Activated T-cell treated with anti-CD3 and anti-CD28 coated beads, Interleukin-2, amount 50 U/mL, for 4 hours (primary cell): Measurements from ENCODE around the gene PTK7. TPM values are rescaled to one million over a fixed set of nuclear protein-coding genes. Genes with fewer than 3 reads are reported as not detected.

Source experiments
- ATAC-seq, 2 donors: fragments of 200-7000 bp; cut with Tn5 transposase; one replicate each; pipeline ENCODE4 v1.10.0; 2021
- DNase-seq: peaks from one replicate; pipeline ENCODE4 v3.0.0-alpha.2; 2020
- H3K27me3 Mint-ChIP-seq: one replicate; pipeline ENCODE4 v1.8.0; 2021; ENCODE audit warnings: low read depth, mixed read lengths
- H3K36me3 Mint-ChIP-seq: one replicate; pipeline ENCODE4 v1.8.0; 2022; ENCODE audit warnings: mixed read lengths; ENCODE audit not compliant: insufficient read depth
- H3K4me1 Mint-ChIP-seq: one replicate; pipeline ENCODE4 v1.8.0; 2021; ENCODE audit warnings: low read depth, mixed read lengths
- H3K4me3 Mint-ChIP-seq: one replicate; pipeline ENCODE4 v1.8.0; 2021; ENCODE audit warnings: mild to moderate bottlenecking, moderate library complexity, mixed read lengths
- H3K9me3 Mint-ChIP-seq: one replicate; pipeline ENCODE4 v1.8.0; 2021; ENCODE audit warnings: mixed read lengths
- total RNA-seq, 3 donors: library from RNA; stranded (reverse); gene quantifications; one replicate each; pipeline ENCODE4 v1.2.1, GENCODE V29; 2021

PTK7 gene
- total RNA-seq, 3 donors from 2014 or later = 1.3 to 4.3 (median 1.9) TPM

DNA sequence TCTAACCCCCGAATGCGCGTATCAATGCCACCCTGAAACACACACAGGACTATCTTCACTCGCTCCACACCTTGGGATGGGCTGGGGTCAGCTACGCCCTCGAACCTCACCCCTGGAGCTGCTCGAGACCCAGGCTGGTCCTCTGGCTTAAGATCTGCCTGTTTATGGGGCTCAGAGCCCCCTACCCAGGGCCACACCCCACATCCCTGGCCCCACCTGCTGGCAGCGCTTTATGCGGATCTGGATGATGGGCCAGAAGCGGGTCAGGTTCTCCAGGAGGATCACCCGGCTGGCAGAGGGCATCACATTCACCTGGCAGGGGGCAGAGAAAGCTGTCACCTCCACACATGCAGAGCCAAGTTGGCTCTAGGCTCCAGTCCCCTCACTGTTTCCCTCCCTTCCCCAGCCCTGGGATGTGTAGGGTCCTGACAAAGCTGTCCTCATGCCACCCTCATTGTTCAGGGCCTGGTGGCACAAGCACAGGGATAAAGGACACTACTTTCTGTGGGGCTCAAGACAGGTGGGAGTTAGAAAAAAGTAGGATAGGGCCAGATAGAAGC lies 30.7 kb upstream of the PTK7 start:
- H3K4me3 Mint-ChIP-seq = no peak overlapping the region
- DNase-seq (no peak), ATAC-seq (no peak)
- H3K27me3 Mint-ChIP-seq = no peaks in the 10 kb centered on the region
- H3K4me1 Mint-ChIP-seq = peaks cover under 1% of the 10 kb centered on the region
- H3K36me3 Mint-ChIP-seq = peaks cover 28% of the 10 kb centered on the region
- no peaks in the 10 kb centered on the region for H3K9me3 Mint-ChIP-seq

DNA sequence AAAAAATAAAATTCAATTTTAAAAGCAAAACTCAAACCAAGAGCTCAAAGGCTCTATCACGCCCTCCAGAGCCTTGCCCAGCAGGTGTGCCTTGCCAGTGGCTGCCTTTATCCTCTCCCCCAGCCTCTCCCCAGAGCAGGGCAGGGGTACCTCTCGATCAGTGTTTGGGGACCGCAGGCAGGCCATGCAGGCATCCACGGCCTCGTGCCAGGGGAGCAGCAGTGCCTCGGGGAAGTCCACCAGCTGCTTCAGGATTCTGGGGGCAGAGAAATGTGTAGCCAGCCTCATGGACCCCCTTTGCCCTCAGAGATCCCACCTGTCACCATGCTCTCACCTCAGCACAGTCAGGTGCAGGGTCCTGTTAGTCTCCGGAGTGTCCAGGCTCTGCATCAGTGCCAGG lies 28.1 kb upstream of the PTK7 start:
- no peak for DNase-seq
- ATAC-seq = no peak
- Mint-ChIP-seq H3K27me3 (no peaks in the 10 kb centered on the region), H3K4me3 (no peak overlapping the region), H3K9me3 (no peaks in the 10 kb centered on the region), H3K36me3 (peaks cover 24% of the 10 kb centered on the region), H3K4me1 (peaks cover 19% of the 10 kb centered on the region)

DNA sequence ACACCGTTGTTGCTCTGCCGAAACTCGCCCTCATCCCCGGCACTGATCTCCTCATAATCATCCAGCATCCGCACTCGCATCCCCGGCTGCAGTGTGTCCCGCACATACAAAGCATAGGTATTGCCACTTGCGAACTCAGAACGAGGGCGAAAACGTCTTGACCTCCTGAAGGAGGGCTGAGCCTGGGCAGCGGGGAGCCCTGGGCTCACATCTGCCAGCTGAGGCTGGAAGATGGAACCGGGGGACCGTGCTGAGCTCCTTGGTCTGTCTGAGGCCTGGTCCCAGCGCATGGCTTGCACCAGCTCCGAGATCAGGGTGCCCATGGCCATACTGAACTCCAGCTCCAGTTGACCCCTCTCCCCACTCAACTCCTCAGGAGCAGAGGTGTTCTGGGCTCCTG lies 25.1 kb upstream of the PTK7 start:
- H3K36me3 Mint-ChIP-seq = peaks cover 29% of the 10 kb centered on the region
- no peak overlapping the region for H3K4me3 Mint-ChIP-seq
- no peaks in the 10 kb centered on the region for H3K27me3 Mint-ChIP-seq
- no peaks in the 10 kb centered on the region for H3K9me3 Mint-ChIP-seq
- ATAC-seq = no peak
- no peak for DNase-seq
- H3K4me1 Mint-ChIP-seq = peaks cover 27% of the 10 kb centered on the region

DNA sequence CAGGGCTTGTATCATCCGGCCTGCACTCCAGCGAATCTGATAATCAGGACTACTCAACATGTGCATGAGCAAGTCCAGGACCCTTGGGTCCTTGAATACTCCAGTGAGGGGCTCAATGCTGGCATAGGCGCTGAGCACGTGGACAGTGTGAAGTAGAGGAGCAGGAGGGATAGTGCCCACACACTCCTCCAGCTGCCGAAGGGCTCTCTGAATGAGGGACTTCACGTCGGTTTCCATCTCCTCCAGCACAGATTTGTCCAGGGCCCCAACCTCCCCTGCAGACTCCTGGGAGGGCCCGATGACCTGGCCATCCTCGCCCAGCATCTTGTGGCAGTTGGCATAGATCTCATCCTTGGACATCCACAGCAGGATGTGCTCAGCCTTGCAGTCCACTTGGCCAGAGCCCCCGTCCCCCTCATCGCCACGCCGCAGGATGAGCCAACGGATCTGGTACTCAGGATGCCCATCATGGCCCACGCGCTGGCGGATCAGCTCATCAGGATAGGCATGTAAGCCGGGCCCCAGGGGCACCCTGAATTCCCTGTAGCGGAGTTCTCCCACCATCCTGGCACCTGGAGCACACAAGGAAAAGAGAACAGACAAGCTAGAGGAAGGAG lies 23.8 kb upstream of the PTK7 start:
- no peaks in the 10 kb centered on the region for H3K9me3 Mint-ChIP-seq
- H3K27me3 Mint-ChIP-seq = no peaks in the 10 kb centered on the region
- peak overlapping the region; percentile 96 for H3K4me3 Mint-ChIP-seq
- peaks cover 28% of the 10 kb centered on the region for H3K36me3 Mint-ChIP-seq
- DNase-seq = no peak
- peaks cover 27% of the 10 kb centered on the region for H3K4me1 Mint-ChIP-seq
- no peak for ATAC-seq

DNA sequence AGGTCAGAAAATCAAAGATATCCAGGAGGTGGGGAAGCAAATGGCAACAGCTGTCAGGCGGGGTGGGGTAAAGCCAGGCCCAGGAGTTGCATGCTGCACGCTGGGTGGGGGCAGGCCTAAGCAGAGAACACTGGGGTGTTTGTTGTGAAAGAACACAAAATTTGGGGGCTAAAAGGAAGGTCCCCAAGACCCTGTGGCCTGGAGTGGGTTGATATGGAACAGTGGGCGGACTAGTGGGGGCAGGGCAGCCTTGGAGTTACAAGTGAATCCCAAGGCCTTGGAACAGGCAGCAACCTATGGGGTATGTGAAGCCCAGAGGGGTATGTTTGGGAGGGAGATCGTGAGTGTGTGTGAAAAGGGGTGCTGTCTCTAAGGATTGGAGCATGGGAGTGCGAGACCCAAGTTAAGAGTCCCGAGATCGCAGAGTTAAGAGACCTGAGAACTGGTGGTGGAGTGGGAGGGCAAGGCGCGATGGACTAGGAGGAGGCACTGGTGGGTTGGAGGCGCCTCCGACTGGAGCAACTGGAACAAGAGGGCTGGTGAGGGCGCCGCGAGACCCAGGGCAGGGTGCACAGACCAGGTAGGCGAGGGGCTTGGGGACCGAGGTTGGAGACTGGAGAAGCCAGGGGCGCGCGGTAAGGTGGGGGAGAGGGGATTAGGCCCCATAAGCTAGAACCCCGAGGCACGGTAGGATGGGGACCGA lies 23.1 kb upstream of the PTK7 start:
- Mint-ChIP-seq H3K9me3 (no peaks in the 10 kb centered on the region), H3K4me3 (peak overlapping the region; percentile 96), H3K36me3 (peaks cover 25% of the 10 kb centered on the region), H3K4me1 (peaks cover 29% of the 10 kb centered on the region), H3K27me3 (no peaks in the 10 kb centered on the region)
- ATAC-seq (peak; percentile 15 to 27), DNase-seq (no peak)

DNA sequence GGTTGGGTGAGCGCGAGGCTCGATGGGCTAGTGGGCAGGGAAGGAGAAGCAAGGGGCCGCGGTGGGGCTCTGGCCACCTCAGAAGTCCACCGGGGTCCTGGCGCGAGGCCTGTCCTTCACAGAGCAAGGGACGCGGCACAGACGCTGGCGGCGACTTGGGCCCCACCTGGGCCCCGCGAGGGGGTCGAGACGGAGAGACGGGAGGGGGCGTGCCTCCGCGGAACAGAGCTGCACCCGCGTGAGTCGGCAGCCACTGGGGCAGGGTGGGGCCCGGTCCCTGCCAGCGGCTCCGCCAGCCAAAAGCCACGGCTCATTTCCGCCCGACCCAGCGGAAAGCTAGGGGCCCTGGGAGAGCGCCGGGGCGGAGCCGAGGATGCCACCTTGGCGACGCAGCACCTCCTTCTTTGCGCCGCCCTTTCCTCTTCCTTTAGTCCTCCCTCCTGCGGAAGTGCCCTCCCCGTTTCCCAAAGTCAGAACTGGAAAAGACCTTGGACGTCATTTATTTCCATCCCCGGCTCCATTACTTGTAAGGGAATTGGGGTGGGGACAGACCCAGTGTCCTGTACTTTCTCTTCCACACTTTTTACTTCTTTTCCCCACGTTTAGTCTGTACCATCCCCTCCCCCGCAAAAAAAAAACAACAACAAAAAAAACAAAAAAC lies 22.4 kb upstream of the PTK7 start, which contains the start of gene CUL7:
CUL7 (minus strand) TSS at position 307 of the 661 bp plus-strand sequence. CDS start 1,063 bp downstream, outside the sequence.
- Mint-ChIP-seq H3K9me3 (no peaks in the 10 kb centered on the region), H3K36me3 (peaks cover 25% of the 10 kb centered on the region), H3K27me3 (no peaks in the 10 kb centered on the region), H3K4me3 (peak within 1 kb of the TSS; percentile 96), H3K4me1 (peaks cover 36% of the 10 kb centered on the region)
- ATAC-seq (peak; percentile 100), DNase-seq (peak; percentile 83)

DNA sequence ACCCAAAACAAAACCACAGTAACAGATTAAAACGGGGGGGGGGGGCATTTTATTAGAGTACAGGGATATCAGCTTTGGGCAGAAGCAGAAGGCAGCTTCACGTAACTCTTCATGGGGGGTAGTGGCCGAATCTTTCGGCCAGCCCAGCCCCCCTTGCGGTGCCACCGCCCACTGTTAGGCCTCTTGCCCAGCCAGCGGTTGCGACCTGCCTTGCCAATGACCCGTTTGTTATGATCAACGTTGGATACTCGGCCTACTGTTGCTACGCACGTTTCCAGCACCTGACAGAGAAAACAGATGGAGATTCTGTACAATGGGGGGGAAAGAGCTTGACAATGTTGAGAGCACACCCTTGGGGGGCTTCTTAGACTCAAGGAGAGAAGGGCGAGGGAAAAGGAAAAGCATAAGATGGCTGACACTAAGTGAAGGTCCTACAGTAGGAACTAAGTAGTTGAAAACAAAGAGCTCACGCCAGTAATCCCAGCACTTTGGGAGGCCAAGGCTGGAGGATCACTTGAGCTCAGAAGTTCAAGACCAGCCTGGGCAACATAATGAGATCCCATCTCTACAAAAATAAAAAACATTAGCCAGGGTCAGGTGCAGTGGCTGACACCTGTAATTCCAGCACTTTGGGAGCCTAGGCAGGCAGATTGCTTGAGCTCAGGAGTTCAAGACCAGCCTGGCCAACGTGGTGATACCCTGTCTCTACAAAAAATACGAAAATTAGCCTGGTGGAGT lies 21.7 kb upstream of the PTK7 start:
- Mint-ChIP-seq H3K9me3 (no peaks in the 10 kb centered on the region), H3K27me3 (no peaks in the 10 kb centered on the region), H3K4me3 (peak overlapping the region; percentile 96), H3K4me1 (peaks cover 40% of the 10 kb centered on the region), H3K36me3 (peaks cover 22% of the 10 kb centered on the region)
- DNase-seq (no peak), ATAC-seq (no peak)

DNA sequence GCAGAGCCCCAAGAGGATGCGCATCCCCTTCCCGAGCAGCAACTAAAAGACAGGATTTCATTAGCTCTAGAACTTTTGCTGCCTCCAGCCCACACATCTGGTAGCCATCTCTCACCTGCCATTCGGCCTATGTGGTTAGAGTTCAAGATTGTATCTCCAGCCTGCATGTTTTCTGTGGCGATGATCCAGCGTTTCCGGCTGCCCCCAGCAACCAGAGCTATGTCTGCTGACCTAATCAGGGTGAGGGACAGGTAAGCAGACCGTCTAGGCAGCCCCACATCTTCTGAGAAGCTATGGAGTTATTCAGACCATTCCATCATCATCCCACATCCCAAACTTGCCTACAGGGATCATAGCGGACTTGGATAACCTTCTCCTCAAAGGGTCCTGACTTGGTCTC lies 20.1 kb upstream of the PTK7 start:
- Mint-ChIP-seq H3K36me3 (peaks cover 16% of the 10 kb centered on the region), H3K27me3 (no peaks in the 10 kb centered on the region), H3K4me1 (peaks cover 48% of the 10 kb centered on the region), H3K9me3 (no peaks in the 10 kb centered on the region), H3K4me3 (no peak overlapping the region)
- DNase-seq = no peak
- ATAC-seq = no peak

DNA sequence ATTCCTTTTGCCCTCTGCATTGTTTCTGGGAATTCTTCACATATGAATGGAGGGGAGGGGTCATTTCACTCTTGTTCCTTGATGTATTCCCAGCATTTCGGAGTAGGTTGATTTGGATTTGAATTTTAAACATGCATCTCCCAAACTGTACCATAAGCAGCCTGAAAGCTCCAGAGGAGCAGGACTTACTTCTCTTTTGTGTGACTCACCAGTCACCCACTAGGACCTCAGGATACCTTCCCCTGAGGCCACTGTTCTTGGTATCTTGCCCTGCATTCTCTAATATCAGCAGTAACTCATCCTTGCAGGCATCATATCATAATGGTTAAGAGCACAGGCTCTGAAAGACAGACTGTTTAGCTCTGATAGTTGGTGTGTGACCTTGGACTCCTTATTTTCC lies 17.6 kb upstream of the PTK7 start:
- ATAC-seq = no peak
- peaks cover 37% of the 10 kb centered on the region for H3K4me1 Mint-ChIP-seq
- H3K4me3 Mint-ChIP-seq = peak overlapping the region; percentile 87
- no peak for DNase-seq
- H3K36me3 Mint-ChIP-seq = peaks cover 23% of the 10 kb centered on the region
- H3K9me3 Mint-ChIP-seq = no peaks in the 10 kb centered on the region
- H3K27me3 Mint-ChIP-seq = no peaks in the 10 kb centered on the region

DNA sequence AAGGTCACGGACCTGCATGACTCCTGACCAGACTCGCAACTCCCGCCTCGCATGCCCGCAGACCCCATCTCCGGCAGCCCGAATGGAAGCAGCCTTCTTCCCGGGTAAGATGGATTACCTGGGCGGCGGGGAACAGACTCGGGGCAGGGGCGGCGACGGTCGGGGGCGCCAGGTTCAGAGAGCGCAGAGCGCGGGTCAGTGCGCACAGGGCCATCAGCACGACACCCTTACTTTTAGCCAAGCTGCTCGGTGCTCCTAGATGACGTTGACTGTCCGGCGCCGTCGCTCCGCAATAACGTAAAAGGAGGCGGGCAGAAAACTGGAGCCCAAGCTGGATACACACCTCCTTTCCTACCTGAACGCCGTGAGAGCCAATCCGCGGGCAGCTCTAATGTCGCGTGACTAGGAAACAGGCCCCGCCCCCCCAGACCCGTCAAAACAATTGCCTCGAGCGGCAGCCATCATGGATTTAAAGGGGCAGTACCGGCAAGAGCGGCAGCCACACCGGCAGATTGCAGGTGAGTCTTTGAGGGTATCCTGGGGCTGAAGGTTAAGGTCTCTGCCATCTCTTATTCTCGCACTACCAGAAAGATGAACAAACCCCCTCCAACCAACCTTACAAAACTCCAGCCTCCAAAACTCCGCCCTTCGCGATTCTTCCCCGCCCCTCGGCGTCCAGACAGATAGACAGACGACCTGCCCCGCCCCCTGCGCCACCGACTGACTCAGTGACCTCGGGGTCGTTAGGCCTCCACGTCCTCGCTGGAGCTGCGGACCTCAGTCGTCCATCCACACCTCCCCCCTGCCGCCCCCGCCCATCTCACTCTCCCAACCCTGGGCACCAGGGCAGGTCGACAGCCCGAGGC lies 16.7 kb upstream of the PTK7 start, which contains the start of the genes KLC4 and MRPL2:
KLC4 (plus strand) TSS at position 464 of the 866 bp plus-strand sequence. CDS start 1,705 bp downstream, outside the sequence.
MRPL2 (minus strand) TSS at position 267 of the 866 bp plus-strand sequence; CDS start at position 214, 53 bp downstream.
- peak; percentile 98 for ATAC-seq
- Mint-ChIP-seq H3K27me3 (no peaks in the 10 kb centered on the region), H3K36me3 (peaks cover 25% of the 10 kb centered on the region), H3K9me3 (no peaks in the 10 kb centered on the region), H3K4me3 (peak within 1 kb of the TSS; percentile 87), H3K4me1 (peaks cover 32% of the 10 kb centered on the region)
- peak; percentile 96 for DNase-seq

DNA sequence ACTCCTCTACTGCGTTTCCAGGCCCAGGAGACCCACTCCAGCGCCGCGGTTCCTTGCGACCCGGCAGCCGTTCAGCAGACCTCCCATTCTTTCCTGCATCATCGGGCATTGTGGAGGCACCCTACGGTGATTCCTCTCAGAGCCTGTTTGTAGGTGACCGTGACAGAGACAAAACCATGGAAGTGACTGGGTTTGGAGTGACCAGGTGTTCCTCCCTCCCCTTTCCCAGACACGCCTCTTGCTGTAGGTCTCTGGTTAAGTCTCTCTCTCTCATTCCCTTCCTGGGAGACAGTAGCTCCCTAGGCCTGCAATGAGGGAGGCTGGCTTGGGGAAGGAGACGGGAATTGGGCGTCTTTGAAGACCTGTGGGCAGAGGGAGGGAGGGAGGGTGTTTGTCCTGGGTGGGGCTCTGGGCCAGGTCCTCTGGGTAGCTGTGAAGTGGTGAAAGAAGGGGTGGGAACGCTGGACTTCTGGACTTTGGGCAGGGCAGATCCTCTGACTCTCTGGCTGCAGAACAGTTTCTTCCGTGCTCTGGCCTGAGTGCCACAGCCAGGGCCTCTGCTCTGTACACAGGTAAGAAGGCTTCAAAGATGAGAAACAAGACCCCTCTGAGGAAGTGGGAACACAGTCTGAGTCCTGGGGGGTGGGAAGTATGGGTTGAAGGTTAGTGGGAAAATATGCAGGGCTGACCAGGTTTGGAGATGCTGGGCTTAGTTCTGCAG lies 15.9 kb upstream of the PTK7 start:
- no peak for DNase-seq
- Mint-ChIP-seq H3K4me1 (peaks cover 32% of the 10 kb centered on the region), H3K4me3 (peak overlapping the region; percentile 87), H3K27me3 (no peaks in the 10 kb centered on the region), H3K9me3 (no peaks in the 10 kb centered on the region), H3K36me3 (peaks cover 29% of the 10 kb centered on the region)
- no peak for ATAC-seq

DNA sequence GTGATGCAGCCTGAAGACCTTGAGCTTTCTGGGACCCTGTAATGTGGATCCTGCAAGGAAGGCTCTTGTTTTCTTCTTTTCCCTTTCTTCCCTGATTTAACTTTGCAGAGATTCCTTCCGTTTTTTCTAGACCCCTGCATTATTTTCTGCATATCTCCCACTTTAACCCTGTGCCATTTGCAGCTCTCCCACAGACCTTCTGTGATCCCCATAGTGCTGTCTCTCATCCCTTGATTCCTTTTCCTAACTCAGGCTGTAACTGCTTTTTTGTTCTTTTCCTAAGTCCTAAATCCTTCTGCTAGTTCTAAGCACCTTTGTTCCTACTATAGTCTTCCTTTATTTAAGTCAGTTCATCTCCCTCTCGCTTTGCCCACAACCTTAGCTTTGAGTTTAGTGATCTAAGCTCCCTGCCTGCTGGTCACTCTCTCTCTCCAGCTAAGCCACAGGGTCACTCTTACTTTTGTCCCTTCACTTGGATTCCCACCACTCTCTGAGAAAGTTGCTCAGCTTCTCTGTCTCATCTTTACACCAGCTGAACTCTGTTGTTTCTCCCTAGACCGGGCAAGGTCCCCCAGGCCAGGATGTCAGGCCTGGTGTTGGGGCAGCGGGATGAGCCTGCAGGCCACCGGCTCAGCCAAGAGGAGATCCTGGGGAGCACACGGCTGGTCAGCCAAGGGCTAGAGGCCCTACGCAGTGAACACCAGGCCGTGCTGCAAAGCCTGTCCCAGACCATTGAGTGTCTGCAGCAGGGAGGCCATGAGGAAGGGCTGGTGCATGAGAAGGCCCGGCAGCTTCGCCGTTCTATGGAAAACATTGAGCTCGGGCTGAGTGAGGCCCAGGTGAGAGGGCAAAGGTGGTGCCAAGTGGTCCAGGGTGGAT lies 15.1 kb upstream of the PTK7 start:
- Mint-ChIP-seq H3K4me3 (peak overlapping the region; percentile 87), H3K4me1 (peaks cover 32% of the 10 kb centered on the region), H3K9me3 (no peaks in the 10 kb centered on the region), H3K27me3 (no peaks in the 10 kb centered on the region), H3K36me3 (peaks cover 25% of the 10 kb centered on the region)
- DNase-seq (no peak), ATAC-seq (no peak)
